GM19455 (cell line): ENCODE measurements around the gene CTDP1.

Experiments used
- ATAC-seq: cut with Tn5 transposase; IDR thresholded peaks from one replicate; pipeline ENCODE4 v1.9.1; 2021; ENCODE audit not compliant: unreplicated experiment

The CTDP1 gene

DNA sequence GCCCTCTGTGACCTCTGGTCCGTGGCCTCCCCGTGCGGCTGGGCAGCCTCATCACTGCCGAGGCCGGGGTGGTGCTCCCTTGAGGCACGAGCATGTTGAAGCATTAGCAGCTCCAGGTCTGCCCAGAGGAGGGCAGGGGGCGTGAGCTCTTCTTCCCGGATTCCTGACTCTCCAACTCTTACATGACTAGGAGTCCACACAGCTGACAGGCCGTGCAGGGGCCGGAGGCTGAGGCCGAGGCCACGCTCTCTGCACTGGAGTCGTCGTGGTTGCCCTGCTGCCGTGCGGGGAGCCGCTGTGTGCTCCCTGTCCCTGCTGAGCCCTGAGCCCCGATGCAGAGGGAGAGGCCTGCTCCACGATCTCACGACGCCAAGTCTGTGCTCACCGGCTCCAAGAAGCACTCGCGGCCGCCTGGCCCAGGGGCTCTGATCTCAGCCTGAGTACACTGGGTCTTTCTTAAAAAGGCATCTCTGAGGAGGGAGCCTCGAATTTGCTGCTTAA lies 98.7 kb downstream of the CTDP1 start:
- ATAC-seq, result no peak

DNA sequence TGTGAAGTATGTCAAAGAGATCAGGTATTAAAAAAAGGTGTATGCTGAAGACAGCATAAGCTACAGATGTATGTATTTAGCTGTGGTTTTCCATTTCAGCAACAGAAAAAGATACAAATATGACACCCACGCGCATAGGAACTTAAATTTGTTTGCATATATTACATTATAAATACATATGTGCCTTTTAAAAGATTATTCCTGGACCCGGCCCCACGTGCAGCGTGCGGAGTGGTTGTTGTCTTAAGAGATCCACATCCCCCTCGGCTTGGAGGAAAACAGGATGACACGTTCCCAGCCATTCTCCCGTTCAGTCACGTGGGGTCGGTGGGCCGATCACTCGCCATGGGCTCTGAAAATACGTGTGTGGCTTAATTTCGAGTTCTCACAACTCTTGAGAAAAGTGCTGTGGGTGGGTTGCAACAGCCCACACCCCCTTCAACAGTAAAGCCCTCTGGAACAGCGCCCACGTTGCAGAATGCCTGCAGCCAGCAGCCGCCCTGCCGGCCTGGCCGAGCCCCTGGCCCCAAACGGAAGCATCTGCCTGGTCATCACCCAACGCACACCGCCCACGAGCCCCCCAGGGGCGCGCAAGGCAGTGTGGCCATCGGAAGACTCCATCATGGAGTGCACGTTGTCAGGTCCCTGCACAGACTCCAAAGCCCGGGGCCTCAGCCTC lies 99.6 kb downstream of the CTDP1 start:
- no peak for ATAC-seq

DNA sequence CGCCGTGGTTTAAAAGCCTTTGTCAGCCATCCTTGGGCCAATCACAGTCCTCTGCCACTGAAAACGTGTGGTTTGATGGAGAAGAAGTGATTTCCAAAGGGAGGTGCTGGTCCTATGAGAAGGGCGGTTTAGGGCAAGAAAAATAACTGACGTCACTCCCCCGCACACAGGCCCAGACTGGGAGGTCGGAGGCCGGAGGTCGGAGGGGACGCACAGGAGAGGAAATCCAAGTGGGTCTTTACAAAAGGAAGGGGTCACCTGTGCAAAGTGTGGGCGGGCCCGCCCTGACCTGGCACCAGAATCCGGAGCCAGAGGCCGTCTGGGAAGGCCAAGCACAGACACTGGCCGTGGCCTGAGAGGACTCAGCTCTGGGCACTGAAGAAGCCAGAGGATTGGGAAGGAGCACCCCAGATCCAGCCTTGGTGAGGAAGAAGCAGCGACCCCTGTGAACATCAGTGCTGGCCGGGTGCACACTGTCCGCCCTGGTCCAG lies 100.1 kb downstream of the CTDP1 start:
- ATAC-seq, result no peak

DNA sequence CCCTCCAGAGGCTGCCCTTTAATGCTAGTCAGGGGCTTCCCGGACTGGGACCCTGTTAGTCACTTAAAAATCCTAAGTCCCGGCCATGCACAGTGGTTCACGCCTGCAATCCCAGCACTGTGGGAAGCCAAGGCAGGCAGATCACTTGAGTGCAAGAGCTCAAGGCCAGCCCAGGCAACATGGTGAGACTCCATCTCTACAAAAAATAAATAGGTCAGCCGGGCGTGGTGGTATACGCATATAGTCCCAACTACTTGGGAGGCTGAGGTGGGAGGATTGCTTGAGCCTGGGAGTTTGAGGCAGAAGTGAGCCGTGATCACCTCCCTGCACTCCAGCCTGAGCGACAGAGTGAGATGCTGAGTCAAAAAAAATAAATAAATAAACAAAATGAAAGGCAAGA lies 100.9 kb downstream of the CTDP1 start:
- no peak for ATAC-seq

DNA sequence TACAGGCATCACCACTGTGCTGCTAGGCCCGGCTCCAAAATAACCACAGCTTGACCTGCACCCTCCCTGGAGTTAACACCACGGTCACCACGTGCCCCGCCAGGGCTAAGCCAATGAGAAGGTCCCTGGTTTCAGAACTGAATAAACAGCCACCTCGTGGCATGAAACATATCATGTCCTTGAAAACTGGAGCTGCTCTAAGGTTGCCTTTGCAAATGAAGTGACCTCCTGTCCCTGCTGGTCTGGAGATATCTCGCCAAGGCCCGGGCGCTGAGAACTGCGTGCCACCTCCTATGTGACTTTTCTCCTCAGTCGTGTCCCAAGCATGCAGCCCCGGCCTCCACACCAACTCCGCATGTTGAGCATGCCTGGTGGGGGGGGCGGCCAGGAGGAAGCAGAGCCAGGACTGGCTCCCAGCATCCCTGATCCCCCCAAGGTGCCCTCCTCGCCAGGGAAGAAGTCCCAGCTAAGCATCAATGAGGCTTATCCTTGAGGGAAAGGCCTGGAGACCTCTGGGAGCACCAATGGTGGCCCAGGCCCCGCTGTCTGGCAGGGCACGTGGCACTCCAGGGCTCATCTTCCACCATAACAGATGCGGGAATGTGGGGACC lies 101.8 kb downstream of the CTDP1 start:
- ATAC-seq, result no peak

DNA sequence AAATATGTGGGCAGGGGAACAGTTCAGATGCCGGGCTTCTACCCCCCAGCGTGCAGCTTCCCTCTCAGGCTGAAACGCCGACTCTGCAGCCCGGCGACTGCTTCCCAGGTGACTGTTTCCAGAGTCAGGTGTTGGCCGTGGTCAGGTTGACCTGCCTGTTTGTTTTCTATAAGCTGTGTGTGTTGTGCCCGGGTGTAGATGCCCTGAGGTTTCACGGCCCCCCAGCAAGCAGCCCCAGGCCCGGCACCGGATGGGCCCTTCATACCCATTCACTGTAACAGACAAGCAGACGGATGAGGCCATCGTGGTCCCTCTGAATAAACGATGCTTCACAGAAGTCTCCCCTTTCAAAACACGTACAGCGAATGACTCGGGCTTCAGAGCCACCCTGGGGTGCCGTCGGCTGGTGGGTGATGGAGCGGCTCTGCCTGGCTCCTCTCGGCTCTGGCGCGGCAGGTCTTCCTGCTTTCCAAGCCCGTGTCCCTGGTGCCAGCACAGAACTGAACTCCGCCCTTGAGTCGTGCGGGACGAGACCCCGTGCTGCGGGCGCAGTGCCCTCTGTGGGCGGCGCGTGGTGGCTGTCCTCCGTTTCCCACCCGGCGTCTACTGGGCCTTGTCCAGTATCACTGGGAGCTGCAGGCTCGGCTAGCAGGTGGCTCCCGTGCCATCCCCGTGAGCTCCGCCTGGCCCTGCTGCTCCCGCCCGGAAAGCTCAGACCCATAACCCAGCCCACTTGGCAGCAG lies 103.1 kb downstream of the CTDP1 start:
- no peak for ATAC-seq

DNA sequence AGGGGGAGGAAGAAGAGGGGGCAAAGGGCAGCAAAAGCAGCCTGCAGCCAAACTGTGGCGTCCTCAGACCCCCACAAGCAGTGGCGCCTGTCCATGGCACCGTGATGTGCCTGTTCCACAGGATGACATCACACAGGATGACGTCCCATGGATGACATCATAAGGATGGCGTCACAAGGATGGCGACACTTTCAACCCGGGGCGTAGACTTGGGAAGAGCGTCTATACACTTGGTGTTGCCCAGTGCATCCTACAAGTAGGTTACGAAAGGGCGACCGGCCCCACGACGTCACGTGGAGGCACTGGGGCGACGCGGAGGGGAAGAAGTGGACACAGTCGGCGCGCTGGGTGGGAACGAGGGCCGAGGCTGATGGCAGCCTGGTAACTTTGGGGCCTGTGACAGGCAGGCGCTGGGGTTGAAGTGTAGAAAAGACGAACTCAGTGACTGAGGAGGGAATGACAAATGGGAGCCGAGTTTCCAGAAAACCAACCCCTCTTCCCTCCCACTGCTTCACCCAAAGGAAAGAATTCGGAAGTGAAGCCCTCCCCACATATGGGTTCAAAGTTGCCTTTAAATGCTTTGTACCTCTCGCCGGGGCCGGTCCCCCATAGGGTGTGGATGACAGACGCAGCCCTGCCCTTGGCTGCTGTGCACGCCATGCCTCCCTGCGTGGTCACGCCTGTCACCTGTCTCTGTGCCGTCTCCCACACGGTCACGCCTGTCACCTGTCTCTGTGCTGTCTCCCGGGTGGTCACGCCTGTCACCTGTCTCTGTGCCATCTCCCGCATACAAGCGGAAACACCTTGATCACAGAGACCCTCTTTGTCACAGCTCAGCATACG lies 104.7 kb downstream of the CTDP1 start:
- ATAC-seq, result no peak

DNA sequence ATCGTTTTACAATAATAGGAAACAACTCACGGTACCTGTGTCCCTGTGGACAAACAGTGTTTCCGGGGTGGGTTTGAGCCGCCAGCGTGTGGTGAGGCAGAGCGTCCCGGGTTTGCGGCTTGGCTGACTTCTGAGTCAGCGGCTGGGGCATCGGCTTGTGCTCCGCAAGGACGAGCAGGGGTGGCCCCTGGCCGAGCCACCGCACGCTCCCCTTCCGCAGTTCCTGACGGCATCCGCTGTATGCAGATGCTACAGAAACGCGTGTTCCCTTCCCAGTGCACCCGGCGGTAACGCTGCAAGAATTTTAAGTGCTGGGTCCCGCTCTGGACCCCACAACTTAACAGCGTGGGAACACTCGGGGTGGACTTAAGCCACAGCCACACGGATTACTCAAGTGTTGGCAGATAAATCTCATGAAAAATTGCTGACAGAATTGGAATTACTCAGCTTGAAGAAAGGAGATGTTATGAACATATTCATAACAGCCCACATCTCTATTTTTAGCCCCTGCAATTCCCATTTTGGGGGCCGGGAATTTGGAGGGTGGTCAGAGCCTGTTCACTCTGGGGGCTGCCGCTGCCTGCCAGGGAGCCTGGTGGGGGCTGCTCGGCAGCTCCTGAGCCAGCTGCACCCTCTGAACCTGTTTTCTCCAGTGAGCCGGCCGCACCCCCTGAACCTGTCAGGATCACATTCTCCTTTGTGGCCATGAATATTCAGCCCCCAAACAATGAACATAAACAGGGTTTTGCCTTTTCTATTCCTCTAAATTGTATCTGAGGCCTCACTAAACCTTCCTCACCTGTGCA lies 105.6 kb downstream of the CTDP1 start:
- ATAC-seq, result no peak

DNA sequence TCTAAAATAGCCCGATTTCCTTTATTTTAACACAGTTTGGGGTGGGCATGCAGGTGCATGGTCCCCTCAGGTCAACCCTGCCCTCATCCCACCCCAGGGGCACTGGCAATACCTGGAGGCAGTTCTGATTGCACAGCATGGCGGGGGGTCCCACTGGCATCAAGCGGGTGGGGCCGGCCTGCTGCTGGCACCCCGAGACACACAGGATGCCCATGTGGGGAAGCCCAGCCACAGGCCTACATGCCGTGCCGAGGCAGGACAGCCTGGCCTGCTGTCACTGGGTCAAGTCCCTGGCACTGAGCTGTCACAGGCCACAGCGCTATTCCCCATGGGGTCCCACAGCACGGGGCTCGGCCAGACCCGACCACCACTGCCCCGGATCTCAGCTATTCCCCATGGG lies 106.2 kb downstream of the CTDP1 start:
- ATAC-seq, result no peak

DNA sequence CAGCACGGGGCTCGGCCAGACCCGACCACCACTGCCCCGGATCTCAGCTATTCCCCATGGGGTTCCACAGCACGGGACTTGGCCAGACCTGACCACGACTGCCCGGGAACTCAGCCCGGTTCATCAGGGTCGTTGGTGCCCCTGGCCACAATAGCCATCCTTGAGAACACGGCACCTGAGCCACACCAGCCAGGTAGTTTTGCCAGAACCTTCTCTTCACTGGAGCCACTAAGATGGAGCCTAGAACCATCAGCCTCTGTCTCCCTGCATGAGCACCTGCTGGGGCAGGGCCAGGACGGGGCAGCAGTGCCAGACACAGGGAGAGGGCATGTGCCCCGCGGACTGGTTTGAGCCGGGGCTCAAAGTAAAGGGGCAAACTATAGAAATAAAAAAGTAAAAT lies 106.7 kb downstream of the CTDP1 start:
- ATAC-seq, result no peak

DNA sequence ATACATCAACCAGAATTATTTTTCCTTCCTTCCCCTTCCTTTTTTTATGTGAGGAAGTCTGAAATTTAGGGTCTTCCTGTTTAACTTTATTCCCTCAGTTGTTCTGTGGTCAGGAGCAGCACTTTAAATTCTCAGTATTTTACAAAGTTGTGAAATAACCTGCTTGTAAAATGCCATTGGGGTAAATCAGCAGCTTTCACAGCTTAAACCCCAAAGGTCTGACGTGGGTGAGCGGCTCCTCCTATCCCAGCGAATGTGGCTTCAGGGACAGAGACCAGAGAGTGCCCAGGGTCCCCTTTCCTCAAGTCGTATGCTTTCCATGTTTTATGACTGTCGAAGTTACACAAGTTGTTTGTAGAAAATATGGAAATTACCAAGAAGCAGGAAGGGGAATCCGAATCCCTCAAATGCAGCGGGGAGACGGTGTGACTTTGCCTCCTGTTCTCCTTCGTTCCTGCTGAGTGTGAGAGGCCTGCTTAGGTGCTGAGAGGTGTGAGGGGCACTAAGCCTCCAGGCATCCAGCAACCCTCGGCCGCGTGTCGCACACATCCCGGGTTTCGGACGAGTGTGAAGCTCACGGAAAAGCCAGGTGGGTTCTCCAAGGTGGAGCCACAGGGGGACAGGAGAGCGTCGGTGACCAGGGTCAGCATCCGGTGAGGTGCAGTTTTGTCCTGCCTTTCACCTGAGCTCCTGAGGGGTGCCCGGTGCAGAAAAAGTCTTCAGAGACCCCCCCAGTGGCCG lies 107.4 kb downstream of the CTDP1 start:
- no peak for ATAC-seq

DNA sequence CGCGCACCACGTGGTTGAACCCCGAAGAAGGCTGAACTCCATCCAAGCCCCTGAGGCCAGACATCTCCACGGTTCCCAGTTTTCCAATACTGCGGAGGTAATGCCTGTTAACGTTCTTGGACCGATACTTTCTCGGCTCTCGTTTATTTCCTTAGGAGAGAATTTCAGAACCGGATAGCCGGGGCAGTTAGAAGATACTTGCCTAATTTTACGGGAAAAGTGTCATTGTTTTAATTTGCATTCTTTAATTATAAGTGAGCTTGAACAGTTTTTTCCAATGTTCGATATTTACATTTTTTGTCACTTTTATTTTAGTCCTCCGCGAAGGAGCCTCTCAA lies 107.9 kb downstream of the CTDP1 start:
- ATAC-seq, result no peak

DNA sequence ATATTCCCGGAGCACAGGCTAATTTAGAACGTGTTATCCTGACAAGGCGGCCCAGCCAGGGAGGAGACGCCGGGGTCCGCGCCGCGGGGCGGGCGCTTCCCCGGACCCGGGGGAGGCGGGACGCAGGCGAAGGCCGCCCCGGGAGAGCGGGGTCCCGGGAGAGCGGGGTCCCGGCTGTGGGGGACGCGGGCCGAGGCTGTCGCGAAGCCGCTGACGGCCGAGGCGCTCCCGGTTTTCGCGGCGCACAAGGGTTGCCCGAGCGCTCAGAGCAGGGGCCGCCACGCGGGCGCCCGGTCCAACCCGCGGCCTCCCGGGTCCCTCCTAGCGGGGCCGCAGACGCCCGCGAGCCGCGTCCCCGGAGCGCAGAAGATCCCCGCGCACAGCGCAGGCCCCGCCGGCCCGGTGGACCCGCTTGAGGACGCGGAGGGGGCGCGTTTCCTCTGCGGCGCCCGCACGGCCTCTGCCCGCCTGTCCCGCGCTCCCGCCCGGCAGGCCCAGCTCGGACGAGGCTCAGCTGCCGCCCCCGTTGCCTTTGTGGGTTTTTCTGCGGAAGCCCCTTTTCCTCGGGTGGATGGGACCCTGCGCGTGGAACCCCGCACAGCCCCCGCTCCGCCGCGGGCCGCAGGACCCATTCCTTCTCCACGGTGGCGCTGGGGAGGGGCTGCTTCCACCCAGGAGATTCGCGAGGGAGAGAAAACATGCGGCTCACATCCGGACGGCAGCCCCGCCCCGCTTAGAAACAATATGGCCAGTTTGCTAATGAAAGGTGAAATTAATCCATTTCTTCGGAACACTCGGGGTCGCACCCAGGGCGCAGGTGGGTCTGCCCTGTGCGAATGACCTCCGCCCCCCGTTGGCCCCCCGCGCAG lies 108.5 kb downstream of the CTDP1 start:
- no peak for ATAC-seq

DNA sequence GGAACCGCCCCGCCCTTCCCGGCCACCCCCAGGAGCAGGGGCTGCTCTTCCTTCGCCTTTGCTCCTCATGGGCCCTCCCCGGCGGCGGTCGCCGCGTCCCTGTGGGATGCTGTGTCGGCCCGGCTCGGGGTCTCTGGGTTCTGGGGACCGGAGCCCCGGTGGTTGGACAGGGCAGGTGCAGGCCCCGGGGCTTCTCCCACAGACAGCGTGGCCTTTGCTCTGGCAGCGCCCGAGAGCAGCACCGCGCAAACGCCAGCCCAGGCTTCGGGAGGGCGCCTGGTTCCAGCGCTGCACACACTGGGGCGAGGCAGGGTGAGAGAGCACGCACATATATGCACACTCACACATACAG lies 109.1 kb downstream of the CTDP1 start:
- no peak for ATAC-seq

DNA sequence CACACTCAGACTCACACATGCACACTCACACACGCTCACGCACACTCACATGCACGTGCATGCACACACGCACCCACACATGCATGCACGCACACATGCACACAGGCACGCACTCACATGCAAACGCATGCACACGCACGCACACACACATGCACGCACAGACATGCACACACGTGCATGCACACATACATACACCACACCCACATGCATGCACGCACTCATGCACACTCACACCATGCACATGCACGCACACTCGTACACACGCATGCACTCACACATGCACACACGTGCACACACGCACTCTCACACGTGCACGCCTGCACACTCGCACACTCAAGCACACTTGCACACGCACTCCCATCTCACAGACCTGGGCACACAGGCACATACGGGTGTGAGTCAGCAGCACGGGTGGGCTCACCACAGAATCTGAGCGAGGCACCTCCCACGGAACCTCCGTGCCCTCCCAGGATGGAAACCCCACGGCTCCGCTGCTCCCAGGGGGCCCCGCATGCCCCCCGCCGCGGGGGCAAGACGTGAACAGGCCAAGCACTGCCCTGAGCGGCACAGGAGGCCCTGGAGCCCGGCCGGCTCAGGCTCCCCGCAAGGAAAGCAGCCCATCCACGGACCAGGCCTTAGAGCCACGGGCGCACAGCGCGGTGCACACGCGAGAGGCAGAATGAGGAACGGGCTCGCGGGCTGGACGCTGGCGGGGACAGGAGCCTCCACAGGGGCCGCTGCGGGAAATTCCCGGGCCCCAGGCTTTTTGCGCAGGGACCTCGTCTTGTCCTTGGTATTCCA lies 109.7 kb downstream of the CTDP1 start:
- no peak for ATAC-seq

DNA sequence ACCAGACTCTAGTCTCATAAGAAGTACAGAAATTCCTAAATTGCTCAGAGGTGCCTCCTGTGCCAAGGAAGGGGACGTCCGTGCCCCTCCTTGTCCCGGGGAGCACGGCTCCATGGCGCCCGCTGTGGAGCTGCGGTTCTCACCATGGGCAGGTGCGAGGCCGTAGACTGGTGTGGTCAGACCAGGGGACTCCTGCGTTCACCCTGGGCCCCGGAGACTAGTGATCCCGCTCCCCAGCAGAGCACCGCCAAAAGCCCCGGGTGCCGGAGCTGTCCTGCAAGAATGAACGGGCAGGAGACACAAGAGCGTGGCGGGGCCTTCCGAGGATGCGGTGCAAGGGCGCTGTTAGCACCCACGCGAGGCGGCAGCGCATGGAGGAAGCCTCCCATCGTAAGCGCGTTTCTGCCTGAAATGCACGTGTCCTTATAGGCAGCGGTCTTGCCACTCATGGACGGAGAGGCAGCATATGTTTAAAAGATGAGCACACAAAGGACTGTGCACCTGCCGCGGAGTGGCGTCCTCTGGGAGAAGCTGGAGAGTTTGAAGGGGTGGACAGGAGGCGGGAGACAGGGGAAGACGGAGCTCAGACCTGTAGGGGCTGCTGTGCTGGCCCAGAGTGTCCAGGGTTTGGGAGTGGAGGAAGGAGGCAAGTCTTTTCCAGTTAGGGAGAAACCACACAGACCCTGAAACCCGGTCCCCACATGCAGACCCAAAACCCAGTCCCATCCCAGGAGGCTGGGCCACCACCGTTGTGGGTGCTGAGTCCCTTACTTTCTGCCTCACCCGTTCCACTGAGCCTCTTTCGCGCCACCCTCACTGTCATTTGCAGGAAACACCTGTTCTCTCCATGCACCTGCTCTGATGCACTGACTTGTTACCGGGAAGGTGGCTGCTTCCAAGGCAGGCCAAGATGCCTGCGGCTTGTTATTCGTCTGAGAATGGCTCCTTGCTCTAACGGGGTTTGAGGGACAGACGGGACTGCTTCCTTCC lies 110.6 kb downstream of the CTDP1 start:
- ATAC-seq, result no peak
